ENCODE data around the gene CABP1.

Gene CABP1

GRCh38 chr12:120692524-120693033 is 52.2 kb downstream of the CABP1 start:
- DNase-seq (ENCODE audit: extremely low read depth, low read depth) = no peak
- TF ChIP-seq CTCF (IDR thresholded peaks at IDR 0.05; ENCODE audit: low read depth, low read length) = no peak

GRCh38 chr12:120693848-120694247 is 53.4 kb downstream of the CABP1 start:
- no peak for DNase-seq (ENCODE audit: extremely low read depth, low read depth)
- no peak for TF ChIP-seq CTCF (IDR thresholded peaks at IDR 0.05; ENCODE audit: low read depth, low read length)

- DNase-seq (ENCODE audit: extremely low read depth, low read depth) = no peak
- no peak for TF ChIP-seq CTCF (IDR thresholded peaks at IDR 0.05; ENCODE audit: low read depth, low read length)
These were observed 56.2 kb downstream of the CABP1 start for GRCh38 chr12:120696626-120697025.

- DNase-seq (ENCODE audit: extremely low read depth, low read depth) = no peak
- no peak for TF ChIP-seq CTCF (IDR thresholded peaks at IDR 0.05; ENCODE audit: low read depth, low read length)
These were observed 56.9 kb downstream of the CABP1 start for GRCh38 chr12:120697344-120697743.

- no peak for TF ChIP-seq CTCF (IDR thresholded peaks at IDR 0.05; ENCODE audit: low read depth, low read length)
- no peak for DNase-seq (ENCODE audit: extremely low read depth, low read depth)
These were observed 58.2 kb downstream of the CABP1 start for GRCh38 chr12:120698665-120699064.

- no peak for DNase-seq (ENCODE audit: extremely low read depth, low read depth)
- TF ChIP-seq CTCF (IDR thresholded peaks at IDR 0.05; ENCODE audit: low read depth, low read length) = no peak
These were observed 59.1 kb downstream of the CABP1 start for GRCh38 chr12:120699553-120699952.

- no peak for TF ChIP-seq CTCF (IDR thresholded peaks at IDR 0.05; ENCODE audit: low read depth, low read length)
- DNase-seq (ENCODE audit: extremely low read depth, low read depth) = no peak
These were observed 60.5 kb downstream of the CABP1 start for GRCh38 chr12:120700886-120701285.

All from AG09319 (cell line).